WTC11 (cell line): ENCODE measurements around the gene ARHGAP23. TPM values are rescaled to one million over a fixed set of nuclear protein-coding genes. Genes with fewer than 3 reads are reported as not detected.

Experiments used
- ATAC-seq: fragments of 200-7000 bp; cut with Tn5 transposase; 2 replicates; pipeline ENCODE4 v1.10.0; 2021; ENCODE audit warnings: mild to moderate bottlenecking, moderate library complexity
- CTCF ChIA-PET: fragments of 300-600 bp; sonication (Branson Sonifier 250); formaldehyde crosslinking; loops from one replicate; lab custom pipeline; 2021; ENCODE audit warnings: antibody characterized with exemption; lab: Charles Lee
- POLR2A ChIA-PET: fragments of 350-600 bp; sonication (Branson Sonifier 250); formaldehyde crosslinking; loops from one replicate; lab custom pipeline; 2021; ENCODE audit warnings: antibody characterized with exemption; lab: Charles Lee
- DNase-seq: peaks from one replicate; pipeline ENCODE4 v3.0.0; 2021; ENCODE audit warnings: low spot score
- H3K27ac Mint-ChIP-seq: 2 replicates; pipeline ENCODE4 v1.8.0; 2021; ENCODE audit warnings: mixed read lengths
- H3K27me3 Mint-ChIP-seq: 2 replicates; pipeline ENCODE4 v1.8.0; 2021; ENCODE audit warnings: low read depth, mild to moderate bottlenecking, moderate library complexity, mixed read lengths
- H3K36me3 Mint-ChIP-seq: 2 replicates; pipeline ENCODE4 v1.8.0; 2021; ENCODE audit warnings: mixed read lengths
- H3K4me1 Mint-ChIP-seq: 2 replicates; pipeline ENCODE4 v1.8.0; 2022; ENCODE audit warnings: mixed read lengths
- H3K4me3 Mint-ChIP-seq: 2 replicates; pipeline ENCODE4 v1.8.0; 2021; ENCODE audit warnings: mild to moderate bottlenecking, moderate library complexity, mixed read lengths
- H3K9me3 Mint-ChIP-seq: 2 replicates; pipeline ENCODE4 v1.8.0; 2021; ENCODE audit warnings: mixed read lengths
- ARID4B ChIP-seq: sonication (generic); formaldehyde crosslinking; IDR thresholded peaks from 2 replicates; pipeline ENCODE4 v1.8.0; 2023; ENCODE audit warnings: missing genetic modification reagents, mild to moderate bottlenecking, borderline replicate concordance
- MAX ChIP-seq: sonication (generic); formaldehyde crosslinking; IDR thresholded peaks from 2 replicates; pipeline ENCODE4 v1.8.0; 2022; ENCODE audit warnings: mild to moderate bottlenecking, missing genetic modification reagents
- NFE2L1 ChIP-seq: sonication (generic); formaldehyde crosslinking; IDR thresholded peaks from 2 replicates; pipeline ENCODE4 v1.8.1; 2023; ENCODE audit warnings: missing genetic modification reagents
- ZNF219 ChIP-seq: sonication (generic); formaldehyde crosslinking; IDR thresholded peaks from 2 replicates; pipeline ENCODE4 v1.8.0; 2023; ENCODE audit warnings: missing genetic modification reagents, mild to moderate bottlenecking, borderline replicate concordance
- ZNF281 ChIP-seq: sonication (generic); formaldehyde crosslinking; IDR thresholded peaks from 2 replicates; pipeline ENCODE4 v1.8.0; 2023; ENCODE audit warnings: mild to moderate bottlenecking, missing genetic modification reagents
- ZSCAN18 ChIP-seq: fragments of 250-450 bp; sonication (Bioruptor Pico); IDR thresholded peaks from 2 replicates; pipeline ENCODE4 v2.1.2; 2022; ENCODE audit warnings: mild to moderate bottlenecking, moderate library complexity
- total RNA-seq: library from RNA; stranded (reverse); gene quantifications from 3 replicates; pipeline ENCODE4 v1.2.3, GENCODE V29; 2021
- TF ChIP-seq, protein P1 (sequence below): fragments of 250-450 bp; sonication (Bioruptor Pico); IDR thresholded peaks from 2 replicates; pipeline ENCODE4 v1.9.0; 2021; ENCODE audit warnings: mild to moderate bottlenecking, borderline replicate concordance
- TF ChIP-seq, protein P2 (sequence below): sonication (generic); formaldehyde crosslinking; IDR thresholded peaks from 2 replicates; pipeline ENCODE4 v1.8.0; 2022; ENCODE audit warnings: missing genetic modification reagents
- TF ChIP-seq, protein P3 (sequence below): sonication (generic); formaldehyde crosslinking; IDR thresholded peaks from 2 replicates; pipeline ENCODE4 v1.8.1; 2023; ENCODE audit warnings: mild to moderate bottlenecking, missing genetic modification reagents, moderate library complexity

ARHGAP23 gene
- total RNA-seq, 1 experiment from 2014 or later = 66.0 TPM

- TF ChIP-seq, protein P1, sequence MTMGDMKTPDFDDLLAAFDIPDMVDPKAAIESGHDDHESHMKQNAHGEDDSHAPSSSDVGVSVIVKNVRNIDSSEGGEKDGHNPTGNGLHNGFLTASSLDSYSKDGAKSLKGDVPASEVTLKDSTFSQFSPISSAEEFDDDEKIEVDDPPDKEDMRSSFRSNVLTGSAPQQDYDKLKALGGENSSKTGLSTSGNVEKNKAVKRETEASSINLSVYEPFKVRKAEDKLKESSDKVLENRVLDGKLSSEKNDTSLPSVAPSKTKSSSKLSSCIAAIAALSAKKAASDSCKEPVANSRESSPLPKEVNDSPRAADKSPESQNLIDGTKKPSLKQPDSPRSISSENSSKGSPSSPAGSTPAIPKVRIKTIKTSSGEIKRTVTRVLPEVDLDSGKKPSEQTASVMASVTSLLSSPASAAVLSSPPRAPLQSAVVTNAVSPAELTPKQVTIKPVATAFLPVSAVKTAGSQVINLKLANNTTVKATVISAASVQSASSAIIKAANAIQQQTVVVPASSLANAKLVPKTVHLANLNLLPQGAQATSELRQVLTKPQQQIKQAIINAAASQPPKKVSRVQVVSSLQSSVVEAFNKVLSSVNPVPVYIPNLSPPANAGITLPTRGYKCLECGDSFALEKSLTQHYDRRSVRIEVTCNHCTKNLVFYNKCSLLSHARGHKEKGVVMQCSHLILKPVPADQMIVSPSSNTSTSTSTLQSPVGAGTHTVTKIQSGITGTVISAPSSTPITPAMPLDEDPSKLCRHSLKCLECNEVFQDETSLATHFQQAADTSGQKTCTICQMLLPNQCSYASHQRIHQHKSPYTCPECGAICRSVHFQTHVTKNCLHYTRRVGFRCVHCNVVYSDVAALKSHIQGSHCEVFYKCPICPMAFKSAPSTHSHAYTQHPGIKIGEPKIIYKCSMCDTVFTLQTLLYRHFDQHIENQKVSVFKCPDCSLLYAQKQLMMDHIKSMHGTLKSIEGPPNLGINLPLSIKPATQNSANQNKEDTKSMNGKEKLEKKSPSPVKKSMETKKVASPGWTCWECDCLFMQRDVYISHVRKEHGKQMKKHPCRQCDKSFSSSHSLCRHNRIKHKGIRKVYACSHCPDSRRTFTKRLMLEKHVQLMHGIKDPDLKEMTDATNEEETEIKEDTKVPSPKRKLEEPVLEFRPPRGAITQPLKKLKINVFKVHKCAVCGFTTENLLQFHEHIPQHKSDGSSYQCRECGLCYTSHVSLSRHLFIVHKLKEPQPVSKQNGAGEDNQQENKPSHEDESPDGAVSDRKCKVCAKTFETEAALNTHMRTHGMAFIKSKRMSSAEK (CRISPR knock-in tag) = no peak
- TF ChIP-seq, protein P2, sequence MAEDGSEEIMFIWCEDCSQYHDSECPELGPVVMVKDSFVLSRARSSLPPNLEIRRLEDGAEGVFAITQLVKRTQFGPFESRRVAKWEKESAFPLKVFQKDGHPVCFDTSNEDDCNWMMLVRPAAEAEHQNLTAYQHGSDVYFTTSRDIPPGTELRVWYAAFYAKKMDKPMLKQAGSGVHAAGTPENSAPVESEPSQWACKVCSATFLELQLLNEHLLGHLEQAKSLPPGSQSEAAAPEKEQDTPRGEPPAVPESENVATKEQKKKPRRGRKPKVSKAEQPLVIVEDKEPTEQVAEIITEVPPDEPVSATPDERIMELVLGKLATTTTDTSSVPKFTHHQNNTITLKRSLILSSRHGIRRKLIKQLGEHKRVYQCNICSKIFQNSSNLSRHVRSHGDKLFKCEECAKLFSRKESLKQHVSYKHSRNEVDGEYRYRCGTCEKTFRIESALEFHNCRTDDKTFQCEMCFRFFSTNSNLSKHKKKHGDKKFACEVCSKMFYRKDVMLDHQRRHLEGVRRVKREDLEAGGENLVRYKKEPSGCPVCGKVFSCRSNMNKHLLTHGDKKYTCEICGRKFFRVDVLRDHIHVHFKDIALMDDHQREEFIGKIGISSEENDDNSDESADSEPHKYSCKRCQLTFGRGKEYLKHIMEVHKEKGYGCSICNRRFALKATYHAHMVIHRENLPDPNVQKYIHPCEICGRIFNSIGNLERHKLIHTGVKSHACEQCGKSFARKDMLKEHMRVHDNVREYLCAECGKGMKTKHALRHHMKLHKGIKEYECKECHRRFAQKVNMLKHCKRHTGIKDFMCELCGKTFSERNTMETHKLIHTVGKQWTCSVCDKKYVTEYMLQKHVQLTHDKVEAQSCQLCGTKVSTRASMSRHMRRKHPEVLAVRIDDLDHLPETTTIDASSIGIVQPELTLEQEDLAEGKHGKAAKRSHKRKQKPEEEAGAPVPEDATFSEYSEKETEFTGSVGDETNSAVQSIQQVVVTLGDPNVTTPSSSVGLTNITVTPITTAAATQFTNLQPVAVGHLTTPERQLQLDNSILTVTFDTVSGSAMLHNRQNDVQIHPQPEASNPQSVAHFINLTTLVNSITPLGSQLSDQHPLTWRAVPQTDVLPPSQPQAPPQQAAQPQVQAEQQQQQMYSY = no peak
Observed at GRCh38 chr17:38465391-38466345, 37.4 kb downstream of the ARHGAP23 start (continued).

DNA sequence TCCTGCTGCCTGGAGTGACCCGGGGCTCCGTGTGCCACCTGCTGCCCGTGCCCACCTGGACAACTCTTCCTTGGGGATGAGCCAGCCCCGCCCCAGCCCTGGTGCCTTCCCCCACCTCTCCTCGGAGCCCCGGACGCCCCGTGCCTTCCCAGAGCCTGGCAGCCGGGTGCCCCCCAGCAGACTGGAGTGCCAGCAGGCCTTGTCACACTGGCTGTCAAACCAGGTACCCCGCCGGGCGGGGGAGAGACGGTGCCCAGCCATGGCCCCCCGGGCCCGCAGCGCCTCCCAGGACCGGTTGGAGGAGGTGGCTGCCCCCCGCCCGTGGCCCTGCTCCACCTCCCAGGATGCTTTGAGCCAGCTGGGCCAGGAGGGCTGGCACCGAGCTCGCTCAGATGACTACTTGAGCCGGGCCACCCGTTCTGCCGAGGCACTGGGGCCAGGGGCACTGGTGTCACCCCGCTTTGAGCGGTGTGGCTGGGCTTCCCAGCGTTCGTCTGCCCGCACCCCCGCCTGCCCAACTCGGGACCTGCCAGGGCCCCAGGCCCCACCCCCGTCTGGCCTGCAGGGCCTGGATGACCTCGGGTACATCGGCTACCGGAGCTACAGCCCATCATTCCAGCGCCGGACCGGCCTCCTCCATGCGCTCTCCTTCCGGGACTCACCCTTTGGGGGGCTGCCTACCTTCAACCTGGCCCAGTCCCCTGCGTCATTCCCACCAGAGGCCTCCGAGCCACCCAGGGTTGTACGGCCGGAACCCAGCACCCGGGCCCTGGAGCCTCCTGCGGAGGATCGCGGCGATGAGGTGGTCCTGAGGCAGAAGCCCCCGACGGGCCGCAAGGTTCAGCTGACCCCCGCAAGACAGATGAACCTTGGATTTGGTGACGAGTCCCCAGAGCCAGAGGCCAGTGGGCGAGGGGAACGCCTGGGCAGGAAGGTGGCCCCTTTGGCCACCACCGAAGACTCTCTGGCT, 38.4 kb downstream of the ARHGAP23 start:
- peaks cover 14% of the 10 kb centered on the region for H3K4me1 Mint-ChIP-seq
- no peak overlapping the region for H3K4me3 Mint-ChIP-seq
- no peaks in the 10 kb centered on the region for H3K9me3 Mint-ChIP-seq
- POLR2A ChIA-PET = no interaction called here
- H3K27me3 Mint-ChIP-seq = no peaks in the 10 kb centered on the region
- no peak overlapping the region for H3K27ac Mint-ChIP-seq
- ATAC-seq (no peak), DNase-seq (no peak)
- CTCF ChIA-PET = no interaction called here
- peaks cover 45% of the 10 kb centered on the region for H3K36me3 Mint-ChIP-seq
- TF ChIP-seq ZNF219 (CRISPR knock-in tag) (no peak), ZSCAN18 (no peak), ZNF281 (CRISPR knock-in tag) (no peak), MAX (CRISPR knock-in tag) (no peak), NFE2L1 (CRISPR knock-in tag) (no peak), ARID4B (CRISPR knock-in tag) (no peak)
- TF ChIP-seq, protein P3, sequence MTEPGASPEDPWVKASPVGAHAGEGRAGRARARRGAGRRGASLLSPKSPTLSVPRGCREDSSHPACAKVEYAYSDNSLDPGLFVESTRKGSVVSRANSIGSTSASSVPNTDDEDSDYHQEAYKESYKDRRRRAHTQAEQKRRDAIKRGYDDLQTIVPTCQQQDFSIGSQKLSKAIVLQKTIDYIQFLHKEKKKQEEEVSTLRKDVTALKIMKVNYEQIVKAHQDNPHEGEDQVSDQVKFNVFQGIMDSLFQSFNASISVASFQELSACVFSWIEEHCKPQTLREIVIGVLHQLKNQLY (CRISPR knock-in tag) = no peak
